Panc1 (cell line): ENCODE results near the gene QSER1.

ENCODE experiments used
- CTCF ChIP-seq: fragments of 450-650 bp; IDR thresholded peaks from 2 replicates; pipeline ENCODE4 v1.5.1; 2017; ENCODE audit warnings: mild to moderate bottlenecking
- POLR2AphosphoS5 ChIP-seq: IDR thresholded peaks from 2 replicates; pipeline ENCODE4 v1.6.1; 2012; ENCODE audit warnings: mild to moderate bottlenecking, low read depth, low read length, moderate library complexity
- REST ChIP-seq, 2 experiments: IDR thresholded peaks; 2 replicates each; pipeline ENCODE4 v1.6.1; 2011 to 2012; ENCODE audit warnings: low read depth in 2 of 2, control low read depth in 1 of 2, low read length in 1 of 2, mild to moderate bottlenecking in 1 of 2, moderate library complexity in 1 of 2; ENCODE audit not compliant: insufficient read depth in 1 of 2
- SIN3A ChIP-seq: IDR thresholded peaks from 2 replicates; pipeline ENCODE4 v1.6.1; 2012; ENCODE audit warnings: low read depth, mild to moderate bottlenecking, low read length, moderate library complexity, borderline replicate concordance; ENCODE audit not compliant: insufficient read depth
- TCF7L2 ChIP-seq: IDR thresholded peaks from 2 replicates; pipeline ENCODE4 v1.6.1; 2011; ENCODE audit warnings: mild to moderate bottlenecking, low read depth, low read length, inconsistent platforms

GRCh38 chr11:32947978-32948377 lies 55.4 kb downstream of the QSER1 start:
- TF ChIP-seq SIN3A (no peak), CTCF (no peak), REST (IDR thresholded peaks at IDR 0.05; ENCODE audit: insufficient read depth in 1 of 2, low read depth in 2 of 2, low read length in 1 of 2) (no peak), POLR2AphosphoS5 (no peak), TCF7L2 (no peak)
